Measurements from ENCODE around the gene CNR2.

DNA sequence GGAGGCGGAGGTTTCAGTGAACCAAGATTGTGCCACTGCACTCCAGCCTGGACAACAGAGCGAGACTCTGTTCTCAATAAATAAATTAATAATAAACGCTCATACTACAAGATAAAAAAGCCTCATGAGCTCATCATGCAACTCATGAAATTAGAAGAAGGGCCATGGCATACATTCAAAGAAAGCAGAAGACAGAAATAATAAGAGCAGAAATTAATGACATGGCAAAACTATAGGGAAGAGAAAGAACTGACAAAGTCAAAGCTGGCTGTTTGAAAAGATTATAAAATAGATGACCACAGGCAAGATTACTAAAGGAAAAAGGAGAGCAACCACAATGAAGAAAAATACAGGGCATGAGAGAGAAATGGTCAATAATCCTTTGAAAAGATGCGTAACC, 30.4 kb downstream of the CNR2 start:
- TF ChIP-seq, protein P1, sequence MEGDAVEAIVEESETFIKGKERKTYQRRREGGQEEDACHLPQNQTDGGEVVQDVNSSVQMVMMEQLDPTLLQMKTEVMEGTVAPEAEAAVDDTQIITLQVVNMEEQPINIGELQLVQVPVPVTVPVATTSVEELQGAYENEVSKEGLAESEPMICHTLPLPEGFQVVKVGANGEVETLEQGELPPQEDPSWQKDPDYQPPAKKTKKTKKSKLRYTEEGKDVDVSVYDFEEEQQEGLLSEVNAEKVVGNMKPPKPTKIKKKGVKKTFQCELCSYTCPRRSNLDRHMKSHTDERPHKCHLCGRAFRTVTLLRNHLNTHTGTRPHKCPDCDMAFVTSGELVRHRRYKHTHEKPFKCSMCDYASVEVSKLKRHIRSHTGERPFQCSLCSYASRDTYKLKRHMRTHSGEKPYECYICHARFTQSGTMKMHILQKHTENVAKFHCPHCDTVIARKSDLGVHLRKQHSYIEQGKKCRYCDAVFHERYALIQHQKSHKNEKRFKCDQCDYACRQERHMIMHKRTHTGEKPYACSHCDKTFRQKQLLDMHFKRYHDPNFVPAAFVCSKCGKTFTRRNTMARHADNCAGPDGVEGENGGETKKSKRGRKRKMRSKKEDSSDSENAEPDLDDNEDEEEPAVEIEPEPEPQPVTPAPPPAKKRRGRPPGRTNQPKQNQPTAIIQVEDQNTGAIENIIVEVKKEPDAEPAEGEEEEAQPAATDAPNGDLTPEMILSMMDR (IDR thresholded peaks at IDR 0.05; ENCODE audit: borderline replicate concordance, extremely low read depth, low read length, poor library complexity, severe bottlenecking) = no peak
- TF ChIP-seq EZH2 (IDR thresholded peaks at IDR 0.05; ENCODE audit: borderline replicate concordance, low read depth, low read length, severe bottlenecking) = no peak
